ENCODE data around the gene DNASE1L2.
"Not testable (repeated sequence)": the region's sequence is repeated elsewhere in the genome, so short reads cannot be mapped to it uniquely, and the experiment has no call there.

The DNASE1L2 gene

GRCh38 chr16:2196981-2197511, 39.2 kb upstream of the DNASE1L2 start:
- H3K27ac ChIP-seq = no peak overlapping the region
- no peak for TF ChIP-seq CTCF (conservative IDR thresholded peaks at IDR 0.05)
- TF ChIP-seq ZFX (IDR thresholded peaks at IDR 0.05) = no peak

GRCh38 chr16:2197765-2198164, 38.5 kb upstream of the DNASE1L2 start:
- H3K27ac ChIP-seq = no peak overlapping the region
- TF ChIP-seq ZFX (IDR thresholded peaks at IDR 0.05) (no peak), CTCF (conservative IDR thresholded peaks at IDR 0.05) (no peak)

GRCh38 chr16:2198283-2198682, 38.0 kb upstream of the DNASE1L2 start:
- TF ChIP-seq CTCF (conservative IDR thresholded peaks at IDR 0.05) = no peak
- no peak for TF ChIP-seq ZFX (IDR thresholded peaks at IDR 0.05)
- no peak overlapping the region for H3K27ac ChIP-seq

GRCh38 chr16:2199095-2199494, 37.1 kb upstream of the DNASE1L2 start:
- H3K27ac ChIP-seq = no peak overlapping the region
- no peak for TF ChIP-seq CTCF (conservative IDR thresholded peaks at IDR 0.05)
- TF ChIP-seq ZFX (IDR thresholded peaks at IDR 0.05) = no peak

GRCh38 chr16:2199621-2200139, 36.6 kb upstream of the DNASE1L2 start:
- TF ChIP-seq ZFX (IDR thresholded peaks at IDR 0.05) = no peak
- TF ChIP-seq CTCF (conservative IDR thresholded peaks at IDR 0.05) = no peak
- H3K27ac ChIP-seq = no peak overlapping the region

- H3K27ac ChIP-seq = no peak overlapping the region
- TF ChIP-seq CTCF (conservative IDR thresholded peaks at IDR 0.05) (no peak), ZFX (IDR thresholded peaks at IDR 0.05) (no peak)
These were observed 35.9 kb upstream of the DNASE1L2 start for GRCh38 chr16:2200313-2200712.

GRCh38 chr16:2203119-2203688, 33.0 kb upstream of the DNASE1L2 start:
- H3K27ac ChIP-seq = not testable (repeated sequence)

Data from C4-2B (cell line).